A549 treated with CORT108297 at 1 μM for 4 hours (cell line): ENCODE results near the gene HUS1B. TPM values are rescaled to one million over a fixed set of nuclear protein-coding genes. Genes with fewer than 3 reads are reported as not detected.

Experiments
- total RNA-seq: library from RNA; stranded (reverse); fragments of 200-300 nt; extraction: Qiagen RNA extraction; gene quantifications from 5 replicates; pipeline ENCODE4 v1.2.3, GENCODE V29; 2022

HUS1B gene
- 0.21 to 0.55 TPM (median 0.28 TPM) in 4 of 5 replicates, not detected in the other for total RNA-seq

DNA sequence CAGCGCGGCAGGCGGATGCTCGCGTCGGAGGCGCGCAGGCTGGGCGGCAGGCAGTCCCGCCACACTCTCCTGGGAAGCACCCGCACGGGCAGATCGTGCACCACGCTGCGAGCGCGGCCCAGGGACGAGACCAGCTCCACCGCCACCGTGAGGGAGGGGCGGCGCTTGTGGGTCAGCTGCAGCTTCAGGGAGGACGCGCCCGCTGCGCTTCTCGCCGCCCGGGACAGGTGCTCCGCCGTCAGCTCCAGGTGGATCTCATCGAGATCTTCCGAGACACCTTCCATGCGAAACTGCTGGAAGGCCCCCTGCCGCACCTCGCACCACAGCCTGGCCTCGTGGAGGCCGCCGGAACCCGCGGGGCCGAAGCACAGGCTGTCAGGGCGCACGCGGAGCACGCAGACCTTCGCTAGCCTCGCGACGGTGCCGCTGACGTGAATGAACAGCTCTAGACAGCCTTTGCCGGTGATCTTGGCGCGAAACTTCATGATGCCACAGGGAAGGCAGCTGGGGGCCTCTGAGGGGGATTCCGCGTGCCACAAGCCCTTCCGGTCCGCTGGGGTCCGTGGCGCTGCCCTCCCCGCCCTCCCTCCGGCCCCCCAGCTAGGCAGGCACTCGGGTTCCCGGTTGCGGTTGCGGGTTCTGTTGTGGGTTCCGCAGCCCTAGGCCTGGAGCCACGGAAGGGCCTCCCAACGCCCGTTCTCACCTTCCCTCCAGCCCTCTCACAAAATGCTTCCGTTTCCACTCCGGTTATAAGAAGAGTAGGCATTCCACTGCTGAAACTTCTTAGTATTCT, at the start of gene HUS1B:
Gene HUS1B (minus strand): TSS at position 641 of the 793 bp plus-strand sequence. CDS start 156 bp downstream, at position 485.

DNA sequence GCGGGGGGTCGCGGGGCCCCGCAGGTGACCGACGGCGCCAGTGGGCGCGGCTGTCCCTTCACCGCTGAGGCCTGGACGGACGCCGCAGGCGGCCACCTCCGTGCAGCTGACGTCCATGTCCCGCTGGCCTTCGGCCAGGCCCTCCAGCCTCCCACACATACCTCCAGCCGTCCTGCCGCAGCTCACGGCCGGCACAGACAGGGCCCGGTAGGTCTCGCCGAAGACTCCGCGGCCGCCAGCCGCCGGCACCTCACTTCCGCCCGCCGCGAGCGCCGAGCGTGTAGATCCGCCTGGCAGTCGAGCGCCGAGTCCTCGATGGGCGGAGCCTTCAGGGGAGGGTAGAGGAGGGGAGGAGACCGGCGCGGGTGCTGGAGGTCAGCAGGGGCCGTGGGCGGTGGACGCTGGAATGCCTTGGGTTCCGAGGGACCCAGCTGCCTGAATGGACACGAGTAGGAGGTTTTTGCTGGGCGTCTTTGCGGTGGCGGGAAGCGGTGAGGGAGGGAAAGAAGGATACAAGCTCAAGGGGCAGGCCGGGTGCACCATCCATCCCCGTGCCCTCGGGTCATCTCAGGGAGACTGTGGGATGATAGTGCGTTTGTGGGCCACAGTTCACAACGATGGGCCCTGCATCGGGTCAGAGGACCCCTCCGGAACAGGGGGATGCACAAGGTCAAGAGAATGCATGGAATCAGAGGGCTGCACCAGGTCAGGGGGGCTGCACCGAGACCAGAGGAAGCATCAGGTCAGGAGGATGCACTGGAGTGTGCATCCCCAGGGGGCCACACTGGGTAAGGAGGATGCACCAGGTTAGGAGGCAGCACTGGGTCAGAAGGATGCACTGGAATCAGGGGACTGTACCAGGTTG, 36.2 kb upstream of the HUS1B start, which contains the start of gene EXOC2:
Gene EXOC2 (minus strand): TSS at position 282 of the 865 bp plus-strand sequence. CDS start 55,321 bp downstream, outside the sequence.

Other genes starting within 250 kb of the HUS1B start
- gene EXOC2, start 36.0 kb upstream of the HUS1B start, total RNA-seq, result 11.3 to 12.6 TPM (median 12.1 TPM) in 5 replicates